SK-N-SH (cell line): ENCODE data around the gene VAMP5. TPM values are rescaled to one million over a fixed set of nuclear protein-coding genes. Genes with fewer than 3 reads are reported as not detected.
A peak's percentile ranks its signal among the peaks of the same experiment; 100 is the strongest.

Source experiments
- CTCF ChIA-PET: fragments of 300-600, 350-600 bp; formaldehyde crosslinking; extraction: SDS; loops from one replicate; lab custom pipeline; 2021; lab: Yijun Ruan, JAX
- POLR2A ChIA-PET: fragments of 350-600 bp; sonication (Branson Sonifier 250); formaldehyde crosslinking; extraction: SDS; loops from one replicate; lab custom pipeline; 2020; ENCODE audit warnings: antibody characterized with exemption, inconsistent platforms; lab: Yijun Ruan, JAX
- DNase-seq: peaks from one replicate; pipeline ENCODE4 v3.0.0; 2012
- H2AFZ ChIP-seq: fragments of 200-600 bp; sonication (generic); 2 replicates; pipeline ENCODE4 v1.8.1; 2016; ENCODE audit warnings: antibody characterized with exemption, mild to moderate bottlenecking, low read depth
- H3F3A ChIP-seq: fragments of 200-600 bp; sonication (generic); replicated peaks from 2 replicates; pipeline ENCODE3; 2016; ENCODE audit warnings: antibody characterized with exemption, mild to moderate bottlenecking; ENCODE audit not compliant: insufficient read depth
- H3K27ac ChIP-seq, 2 experiments: fragments of 200-500 bp in 1 of 2; fragments of 200-600 bp in 1 of 2; sonication (Bioruptor generic) in 1 of 2; sonication (generic), shearing (Covaris generic) in 1 of 2; 2 replicates each; pipeline versions ENCODE4 v1.5.1 to v1.6.1; 2014 to 2016; ENCODE audit warnings: low read depth in 2 of 2, inconsistent platforms in 1 of 2, low read length in 1 of 2, mild to moderate bottlenecking in 1 of 2, mixed read lengths in 1 of 2
- H3K27me3 ChIP-seq: fragments of 200-600 bp; sonication (generic), shearing (Covaris generic); 2 replicates; pipeline ENCODE4 v1.6.1; 2016; ENCODE audit warnings: mixed run types; ENCODE audit not compliant: insufficient read depth
- H3K36me3 ChIP-seq, 2 experiments: fragments of 200-500 bp in 1 of 2; fragments of 200-600 bp in 1 of 2; sonication (Bioruptor generic) in 1 of 2; sonication (generic) in 1 of 2; replicated peaks in 1 of 2; 2 replicates each; pipeline versions ENCODE3 to v1.5.1; 2014 to 2016; ENCODE audit warnings: low read length in 1 of 2, mild to moderate bottlenecking in 1 of 2; ENCODE audit not compliant: insufficient read depth in 2 of 2, control insufficient read depth in 1 of 2
- H3K4me1 ChIP-seq, 2 experiments: fragments of 200-500 bp in 1 of 2; fragments of 200-600 bp in 1 of 2; sonication (Bioruptor generic) in 1 of 2; sonication (generic), shearing (Covaris generic) in 1 of 2; 2 replicates each; pipeline versions ENCODE4 v1.5.1 to v1.6.1; 2014 to 2016; ENCODE audit warnings: low read depth in 1 of 2, low read length in 1 of 2, mixed run types in 1 of 2; ENCODE audit not compliant: insufficient read depth in 2 of 2, control insufficient read depth in 1 of 2
- H3K4me2 ChIP-seq: fragments of 200-600 bp; sonication (generic), shearing (Covaris generic); 2 replicates; pipeline ENCODE4 v1.6.1; 2017; ENCODE audit warnings: mixed run types
- H3K4me3 ChIP-seq, 2 experiments: fragments of 200-500 bp in 1 of 2; fragments of 200-600 bp in 1 of 2; sonication (Bioruptor generic) in 1 of 2; sonication (generic), shearing (Covaris generic) in 1 of 2; 2 replicates each; pipeline versions ENCODE4 v1.5.1 to v1.8.1; 2014 to 2016; ENCODE audit warnings: low read depth in 2 of 2, inconsistent platforms in 1 of 2, low read length in 1 of 2, mild to moderate bottlenecking in 1 of 2, mixed read lengths in 1 of 2, moderate library complexity in 1 of 2
- H3K79me2 ChIP-seq: fragments of 200-600 bp; sonication (generic); 2 replicates; pipeline ENCODE4 v1.8.1; 2017; ENCODE audit warnings: mild to moderate bottlenecking; ENCODE audit not compliant: insufficient read depth
- H3K9ac ChIP-seq: fragments of 200-600 bp; sonication (generic); 2 replicates; pipeline ENCODE4 v1.6.1; 2017; ENCODE audit warnings: mixed run types
- H3K9me2 ChIP-seq: fragments of 200-600 bp; sonication (generic); 2 replicates; pipeline ENCODE4 v1.6.1; 2017; ENCODE audit warnings: mixed run types
- H3K9me3 ChIP-seq: fragments of 200-600 bp; sonication (generic); 2 replicates; pipeline ENCODE4 v1.6.1; 2017; ENCODE audit warnings: mixed run types, mild to moderate bottlenecking, moderate library complexity
- H4K20me1 ChIP-seq: fragments of 200-600 bp; sonication (generic); 2 replicates; pipeline ENCODE4 v1.6.1; 2017; ENCODE audit warnings: mild to moderate bottlenecking, mixed run types; ENCODE audit not compliant: insufficient read depth
- CHD2 ChIP-seq: fragments of 150-350 bp; IDR thresholded peaks from 2 replicates; pipeline ENCODE4 v1.6.1; 2018; ENCODE audit warnings: low read length; ENCODE audit not compliant: partially characterized antibody
- ELF1 ChIP-seq: IDR thresholded peaks from 2 replicates; pipeline ENCODE4 v1.4.0; 2012
- EP300 ChIP-seq, 2 experiments: IDR thresholded peaks; 2 replicates each; pipeline versions ENCODE4 v1.4.0 to v1.6.1; 2012; ENCODE audit warnings: borderline replicate concordance in 1 of 2, low read depth in 1 of 2, low read length in 1 of 2
- EZH2phosphoT487 ChIP-seq: fragments of 200-600 bp; sonication (generic); IDR thresholded peaks from 2 replicates; pipeline ENCODE4 v1.6.1; 2017; ENCODE audit warnings: low read depth, mixed run types, mild to moderate bottlenecking, antibody characterized with exemption, moderate library complexity, borderline replicate concordance
- GABPA ChIP-seq: IDR thresholded peaks from 2 replicates; pipeline ENCODE4 v1.4.0; 2012; ENCODE audit warnings: low read depth, mild to moderate bottlenecking
- MEF2A ChIP-seq: IDR thresholded peaks from 2 replicates; pipeline ENCODE4 v1.4.0; 2012; ENCODE audit warnings: low read depth, borderline replicate concordance
- POLR2AphosphoS5 ChIP-seq: IDR thresholded peaks from 2 replicates; pipeline ENCODE4 v1.6.1; 2012; ENCODE audit warnings: low read depth, low read length
- RAD21 ChIP-seq: IDR thresholded peaks from 2 replicates; pipeline ENCODE4 v1.6.1; 2012; ENCODE audit warnings: mild to moderate bottlenecking, low read length
- RFX5 ChIP-seq: IDR thresholded peaks from 2 replicates; pipeline ENCODE4 v1.6.1; 2012; ENCODE audit warnings: mild to moderate bottlenecking, improper control_type of control experiment, low read length
- RXRA ChIP-seq: IDR thresholded peaks from 2 replicates; pipeline ENCODE4 v1.4.0; 2012; ENCODE audit warnings: low read depth, mild to moderate bottlenecking, borderline replicate concordance
- SIN3A ChIP-seq: IDR thresholded peaks from 2 replicates; pipeline ENCODE4 v1.6.1; 2012; ENCODE audit warnings: low read depth, mild to moderate bottlenecking, low read length, moderate library complexity, borderline replicate concordance
- TCF12 ChIP-seq: IDR thresholded peaks from 2 replicates; pipeline ENCODE4 v1.4.0; 2012
- TEAD4 ChIP-seq: IDR thresholded peaks from 2 replicates; pipeline ENCODE4 v1.4.0; 2012; ENCODE audit warnings: mild to moderate bottlenecking, borderline replicate concordance; ENCODE audit not compliant: insufficient read depth
- YY1 ChIP-seq: IDR thresholded peaks from 2 replicates; pipeline ENCODE4 v1.4.0; 2012; ENCODE audit warnings: low read depth, mild to moderate bottlenecking
- WGBS: methylation state at CpG from one replicate; pipeline ENCODE4 v1.1.6; 2017; ENCODE audit warnings: low lambda C conversion rate; 5-methylcytosine and 5-hydroxymethylcytosine counted together
- polyA plus RNA-seq, 3 experiments: library from polyadenylated mRNA; depleted of rRNA; stranded (reverse); fragments of >200 nt; gene quantifications; 2 replicates each; pipeline ENCODE4 v1.2.3, GENCODE V29; 2012
- TF ChIP-seq, protein P1 (sequence below): fragments of 200-600 bp; sonication (generic); IDR thresholded peaks from 2 replicates; pipeline ENCODE4 v1.6.1; 2017; ENCODE audit warnings: antibody characterized with exemption, mild to moderate bottlenecking, moderate library complexity
- TF ChIP-seq, protein P2 (sequence below): fragments of 150-350 bp; IDR thresholded peaks from 2 replicates; pipeline ENCODE4 v1.6.1; 2016; ENCODE audit warnings: mild to moderate bottlenecking, low read depth, low read length
- TF ChIP-seq, protein P3 (sequence below): IDR thresholded peaks from 2 replicates; pipeline ENCODE4 v1.4.0; 2012; ENCODE audit warnings: low read depth
- TF ChIP-seq, protein P4 (sequence below): IDR thresholded peaks from 2 replicates; pipeline ENCODE4 v1.6.1; 2012; ENCODE audit warnings: mild to moderate bottlenecking, low read depth, low read length, moderate library complexity

VAMP5 gene
- polyA plus RNA-seq, 1 of the 3 experiments (the other 2 are of a cell fraction) = 12.0 TPM

DNA sequence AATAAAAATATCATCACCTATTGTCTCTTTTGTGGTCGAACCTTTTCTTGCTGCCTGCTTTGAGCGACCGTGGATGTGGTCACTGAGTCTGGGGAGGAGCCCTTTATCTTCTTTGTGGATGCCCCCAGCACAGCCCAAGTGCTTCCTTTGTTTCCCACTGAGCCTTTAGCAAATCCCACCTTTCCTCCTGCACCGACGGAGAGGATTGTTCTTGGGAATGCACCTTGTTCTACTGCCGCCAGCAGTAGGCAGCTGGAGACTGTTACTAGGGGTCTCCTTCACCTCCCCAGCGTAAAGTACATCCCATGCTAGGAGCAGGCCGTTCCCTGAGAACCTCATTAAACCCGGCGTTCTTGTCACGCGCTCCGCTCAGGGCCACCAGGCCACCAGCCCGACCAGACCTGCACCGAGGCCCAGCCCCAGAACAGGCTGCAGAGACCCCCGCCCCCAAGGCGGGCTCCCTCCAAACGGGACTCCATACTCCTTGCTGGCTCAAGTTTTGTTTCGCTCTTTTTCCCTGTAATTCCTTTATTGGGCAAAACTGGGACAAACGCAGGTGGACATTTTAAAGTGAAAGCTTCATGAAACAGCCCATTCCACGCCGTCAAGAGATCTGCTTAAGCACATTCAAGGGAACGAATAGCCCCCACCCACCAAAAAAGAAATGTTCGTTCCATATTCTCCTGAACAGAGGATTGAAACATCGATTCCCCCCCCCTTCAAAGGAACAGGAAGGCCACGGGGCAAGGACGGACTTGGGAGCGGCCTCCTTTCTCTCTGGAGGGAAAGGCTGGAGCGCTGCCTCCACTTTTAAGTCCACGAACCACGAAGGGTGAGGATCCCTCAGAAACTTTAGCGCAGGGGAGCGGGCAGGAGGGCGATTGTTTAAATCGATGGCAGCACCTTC is 46.4 kb upstream of the VAMP5 start (continued):
- TF ChIP-seq, protein P1, sequence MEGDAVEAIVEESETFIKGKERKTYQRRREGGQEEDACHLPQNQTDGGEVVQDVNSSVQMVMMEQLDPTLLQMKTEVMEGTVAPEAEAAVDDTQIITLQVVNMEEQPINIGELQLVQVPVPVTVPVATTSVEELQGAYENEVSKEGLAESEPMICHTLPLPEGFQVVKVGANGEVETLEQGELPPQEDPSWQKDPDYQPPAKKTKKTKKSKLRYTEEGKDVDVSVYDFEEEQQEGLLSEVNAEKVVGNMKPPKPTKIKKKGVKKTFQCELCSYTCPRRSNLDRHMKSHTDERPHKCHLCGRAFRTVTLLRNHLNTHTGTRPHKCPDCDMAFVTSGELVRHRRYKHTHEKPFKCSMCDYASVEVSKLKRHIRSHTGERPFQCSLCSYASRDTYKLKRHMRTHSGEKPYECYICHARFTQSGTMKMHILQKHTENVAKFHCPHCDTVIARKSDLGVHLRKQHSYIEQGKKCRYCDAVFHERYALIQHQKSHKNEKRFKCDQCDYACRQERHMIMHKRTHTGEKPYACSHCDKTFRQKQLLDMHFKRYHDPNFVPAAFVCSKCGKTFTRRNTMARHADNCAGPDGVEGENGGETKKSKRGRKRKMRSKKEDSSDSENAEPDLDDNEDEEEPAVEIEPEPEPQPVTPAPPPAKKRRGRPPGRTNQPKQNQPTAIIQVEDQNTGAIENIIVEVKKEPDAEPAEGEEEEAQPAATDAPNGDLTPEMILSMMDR = peak; percentile 39
- TF ChIP-seq, protein P2, sequence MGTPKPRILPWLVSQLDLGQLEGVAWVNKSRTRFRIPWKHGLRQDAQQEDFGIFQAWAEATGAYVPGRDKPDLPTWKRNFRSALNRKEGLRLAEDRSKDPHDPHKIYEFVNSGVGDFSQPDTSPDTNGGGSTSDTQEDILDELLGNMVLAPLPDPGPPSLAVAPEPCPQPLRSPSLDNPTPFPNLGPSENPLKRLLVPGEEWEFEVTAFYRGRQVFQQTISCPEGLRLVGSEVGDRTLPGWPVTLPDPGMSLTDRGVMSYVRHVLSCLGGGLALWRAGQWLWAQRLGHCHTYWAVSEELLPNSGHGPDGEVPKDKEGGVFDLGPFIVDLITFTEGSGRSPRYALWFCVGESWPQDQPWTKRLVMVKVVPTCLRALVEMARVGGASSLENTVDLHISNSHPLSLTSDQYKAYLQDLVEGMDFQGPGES = no peak
- TF ChIP-seq EZH2phosphoT487 (no peak), TCF12 (no peak)

DNA sequence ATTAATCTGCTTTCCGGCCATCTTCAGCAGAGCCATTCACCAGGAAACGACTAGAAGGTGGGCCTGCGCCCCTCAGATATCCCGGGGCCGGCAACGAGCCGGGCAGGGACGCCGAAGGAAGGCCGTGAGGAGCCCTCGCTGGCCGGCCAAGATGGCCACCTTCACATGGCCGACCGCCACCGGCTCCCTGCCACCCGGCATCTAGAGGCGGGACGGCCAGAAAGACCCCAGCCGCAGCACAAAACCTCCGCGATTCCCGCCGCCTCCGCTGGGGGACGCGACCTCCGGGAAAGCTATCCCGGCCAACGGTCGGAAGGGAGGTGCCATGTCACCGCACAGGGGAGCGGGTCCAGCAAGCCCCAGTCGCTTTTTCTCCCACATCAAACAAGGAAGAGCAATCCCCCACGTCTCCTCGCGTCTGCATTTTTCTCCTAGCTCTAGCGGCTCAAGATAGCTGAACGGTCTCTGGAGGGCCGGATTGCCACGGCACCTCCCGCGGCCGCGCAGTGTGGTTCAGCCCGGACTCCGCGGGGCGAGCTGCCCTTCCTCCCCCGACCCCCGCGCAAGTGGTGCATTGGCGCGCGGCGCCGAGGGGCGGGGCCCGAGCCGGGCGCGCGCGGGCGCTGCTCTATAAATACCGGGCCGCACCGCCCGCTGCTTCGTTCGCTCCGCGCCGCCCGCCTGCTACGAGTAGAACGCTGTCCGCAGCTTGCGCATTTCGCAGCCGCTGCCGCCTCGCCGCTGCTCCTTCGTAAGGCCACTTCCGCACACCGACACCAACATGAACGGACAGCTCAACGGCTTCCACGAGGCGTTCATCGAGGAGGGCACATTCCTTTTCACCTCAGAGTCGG is 45.5 kb upstream of the VAMP5 start, which contains the start of gene MAT2A:
TSS of gene MAT2A (plus strand) at position 662 of the 854 bp plus-strand sequence. CDS start at position 782, 120 bp downstream.
- CTCF ChIA-PET = interaction anchor here (0.6 to 10.6 kb wide), 19 partner anchors 12 to 418 kb away, joined by 3 to 146 read pairs (median 4); partner anchors contain the start of genes GGCX and SH2D6
- H4K20me1 ChIP-seq = peaks cover 42% of the 10 kb centered on the region
- H3K36me3 ChIP-seq = peaks cover 33 to 36% of the 10 kb centered on the region in 2 experiments
- WGBS = 1% methylated on average over 40 of the region's 92 CpGs
- H3K9ac ChIP-seq = peak within 1 kb of the TSS; percentile 99
- no peaks in the 10 kb centered on the region for H3K9me2 ChIP-seq
- peak within 1 kb of the TSS; percentile 84 for H2AFZ ChIP-seq
- peaks cover 68% of the 10 kb centered on the region for H3K79me2 ChIP-seq
- H3K27me3 ChIP-seq = no peaks in the 10 kb centered on the region
- peak within 1 kb of the TSS; percentile 91 for H3K4me2 ChIP-seq
- no peaks in the 10 kb centered on the region for H3K9me3 ChIP-seq
- POLR2A ChIA-PET = interaction anchor here (0.6 to 6.1 kb wide), 34 partner anchors 12 to 230 kb away, joined by 3 to 135 read pairs (median 4); partner anchors contain the start of genes ELMOD3, GGCX, RETSAT and SH2D6
- peaks cover 29 to 43% of the 10 kb centered on the region in 2 experiments; a peak in 3 of 4 replicates for H3K4me1 ChIP-seq
- peaks cover 18% of the 10 kb centered on the region for H3F3A ChIP-seq
- peak within 1 kb of the TSS; percentile 98 to 100 for H3K27ac ChIP-seq
- peak; percentile 97 for DNase-seq
- peak within 1 kb of the TSS; percentile 94 to 99 for H3K4me3 ChIP-seq
- TF ChIP-seq CHD2 = peak; percentile 65
- TF ChIP-seq RAD21 = peak; percentile 60
- 0 out of 2 replicates have a peak, but pooled peaks have one; percentile 27 for TF ChIP-seq RXRA
- peak; percentile 92; the same call in 1 of the 2 replicates for TF ChIP-seq SIN3A
- TF ChIP-seq ELF1 = no peak
- no peak for TF ChIP-seq RFX5
- TF ChIP-seq, protein P3, sequence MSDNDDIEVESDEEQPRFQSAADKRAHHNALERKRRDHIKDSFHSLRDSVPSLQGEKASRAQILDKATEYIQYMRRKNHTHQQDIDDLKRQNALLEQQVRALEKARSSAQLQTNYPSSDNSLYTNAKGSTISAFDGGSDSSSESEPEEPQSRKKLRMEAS = peak; percentile 86
- TF ChIP-seq TEAD4 = no peak
- TF ChIP-seq GABPA = no peak; the same call in 1 of the 2 replicates
- TF ChIP-seq, protein P1 = peak; percentile 67
- peak; percentile 89 for TF ChIP-seq YY1
- peak in 1 of 2 experiments; percentile 10; a peak in 1 of 4 replicates for TF ChIP-seq EP300 (IDR thresholded peaks at IDR 0.05; ENCODE audit: borderline replicate concordance in 1 of 2, low read depth in 1 of 2, low read length in 1 of 2)
- TF ChIP-seq, protein P4, sequence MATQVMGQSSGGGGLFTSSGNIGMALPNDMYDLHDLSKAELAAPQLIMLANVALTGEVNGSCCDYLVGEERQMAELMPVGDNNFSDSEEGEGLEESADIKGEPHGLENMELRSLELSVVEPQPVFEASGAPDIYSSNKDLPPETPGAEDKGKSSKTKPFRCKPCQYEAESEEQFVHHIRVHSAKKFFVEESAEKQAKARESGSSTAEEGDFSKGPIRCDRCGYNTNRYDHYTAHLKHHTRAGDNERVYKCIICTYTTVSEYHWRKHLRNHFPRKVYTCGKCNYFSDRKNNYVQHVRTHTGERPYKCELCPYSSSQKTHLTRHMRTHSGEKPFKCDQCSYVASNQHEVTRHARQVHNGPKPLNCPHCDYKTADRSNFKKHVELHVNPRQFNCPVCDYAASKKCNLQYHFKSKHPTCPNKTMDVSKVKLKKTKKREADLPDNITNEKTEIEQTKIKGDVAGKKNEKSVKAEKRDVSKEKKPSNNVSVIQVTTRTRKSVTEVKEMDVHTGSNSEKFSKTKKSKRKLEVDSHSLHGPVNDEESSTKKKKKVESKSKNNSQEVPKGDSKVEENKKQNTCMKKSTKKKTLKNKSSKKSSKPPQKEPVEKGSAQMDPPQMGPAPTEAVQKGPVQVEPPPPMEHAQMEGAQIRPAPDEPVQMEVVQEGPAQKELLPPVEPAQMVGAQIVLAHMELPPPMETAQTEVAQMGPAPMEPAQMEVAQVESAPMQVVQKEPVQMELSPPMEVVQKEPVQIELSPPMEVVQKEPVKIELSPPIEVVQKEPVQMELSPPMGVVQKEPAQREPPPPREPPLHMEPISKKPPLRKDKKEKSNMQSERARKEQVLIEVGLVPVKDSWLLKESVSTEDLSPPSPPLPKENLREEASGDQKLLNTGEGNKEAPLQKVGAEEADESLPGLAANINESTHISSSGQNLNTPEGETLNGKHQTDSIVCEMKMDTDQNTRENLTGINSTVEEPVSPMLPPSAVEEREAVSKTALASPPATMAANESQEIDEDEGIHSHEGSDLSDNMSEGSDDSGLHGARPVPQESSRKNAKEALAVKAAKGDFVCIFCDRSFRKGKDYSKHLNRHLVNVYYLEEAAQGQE = peak; percentile 71
- peak; percentile 100 for TF ChIP-seq POLR2AphosphoS5
- no peak for TF ChIP-seq MEF2A
